NCI-H345 treated with DMSO at 0.1 percent for 48 hours (cell line): ENCODE measurements around the gene PCBP3.
"Not testable (repeated sequence)": the region's sequence is repeated elsewhere in the genome, so short reads cannot be mapped to it uniquely, and the experiment has no call there.

ENCODE experiments used
- DNase-seq: peaks from one replicate; lab custom pipeline; 2025; ENCODE audit not compliant: unreplicated experiment; lab: John Stamatoyannopoulos, UW

Gene PCBP3

DNA sequence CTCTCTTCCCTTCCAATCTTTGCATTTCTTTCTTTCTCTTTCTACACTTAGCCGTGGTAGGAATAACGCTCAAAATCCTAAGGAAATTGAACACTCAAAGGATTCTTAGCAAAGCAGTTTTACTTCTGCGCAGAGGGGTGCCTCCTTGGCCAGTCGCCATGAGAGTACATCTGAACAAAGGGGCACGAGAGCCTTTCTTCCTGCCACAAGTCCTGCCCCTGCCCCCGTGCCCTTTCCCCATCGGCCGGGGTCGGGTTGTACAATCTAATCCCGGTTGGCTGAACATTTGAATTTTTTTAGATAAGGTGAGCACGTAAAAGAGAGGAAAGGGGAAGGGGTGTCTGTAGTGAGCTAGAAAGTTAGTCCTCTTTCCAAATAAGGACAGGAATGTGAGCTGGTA, 309.4 kb downstream of the PCBP3 start:
- DNase-seq, result no peak

DNA sequence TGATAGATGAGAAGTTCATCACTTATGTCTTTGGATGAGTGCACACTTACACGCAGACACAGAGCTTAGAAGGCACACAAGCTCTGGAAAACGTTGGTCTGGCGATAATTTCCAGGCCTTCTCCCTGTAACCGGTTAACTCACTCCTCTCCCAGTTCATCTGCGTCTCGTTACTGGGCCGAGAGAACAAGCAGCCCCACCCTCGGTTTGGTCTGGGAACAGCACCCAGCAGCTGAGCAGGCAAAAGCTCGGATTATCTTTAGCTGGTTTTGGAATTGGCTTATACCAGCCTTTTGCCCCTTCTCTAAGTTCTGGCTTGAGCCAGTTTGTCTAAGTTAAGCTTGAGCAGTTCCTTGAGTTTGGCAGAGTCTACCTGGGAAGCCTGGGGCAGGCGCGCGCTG, 310.7 kb downstream of the PCBP3 start:
- no peak for DNase-seq

- no peak for DNase-seq
Measured at GRCh38 chr21:45954921-45955320, 311.4 kb downstream of the PCBP3 start.

DNA sequence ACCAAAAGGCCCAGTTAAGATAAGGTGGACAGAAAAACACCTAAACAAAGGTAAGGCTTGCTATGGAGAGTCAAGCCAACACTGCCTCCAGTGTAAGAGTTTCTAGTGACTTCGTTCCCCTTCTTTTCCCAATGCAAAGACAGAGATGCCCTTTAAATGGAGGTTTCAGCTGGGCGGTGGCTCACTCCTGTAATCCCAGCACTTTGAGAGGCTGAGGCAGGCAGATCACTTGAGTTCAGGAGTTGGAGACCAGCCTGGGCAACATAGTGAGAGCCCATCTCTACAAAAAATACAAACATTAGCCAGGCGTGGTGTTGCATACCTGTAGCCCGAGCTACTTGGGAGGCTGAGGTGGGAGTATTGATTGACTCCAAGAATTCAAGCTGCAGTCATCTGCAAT, 314.0 kb downstream of the PCBP3 start:
- DNase-seq, result no peak

GRCh38 chr21:45957981-45958600, 314.6 kb downstream of the PCBP3 start:
- no peak for DNase-seq

DNA sequence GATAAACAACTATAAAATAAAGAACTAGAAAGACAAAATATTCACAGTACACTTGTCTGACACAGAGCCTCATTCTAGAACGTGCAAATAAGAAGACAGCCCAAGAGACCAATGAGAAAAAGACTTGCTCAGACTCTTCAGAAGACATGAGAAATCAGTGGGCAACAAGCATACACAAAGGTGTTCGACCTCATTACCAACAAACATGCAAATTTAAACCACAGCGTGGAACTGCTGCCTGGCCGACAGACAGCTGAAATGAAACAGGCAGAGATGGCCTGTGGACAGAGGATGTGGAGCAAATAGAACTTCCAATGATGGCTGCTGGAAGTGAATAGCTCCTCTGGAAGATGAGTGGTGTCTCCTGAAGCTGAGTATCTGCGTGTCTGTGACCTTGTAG, 315.7 kb downstream of the PCBP3 start:
- no peak for DNase-seq

DNA sequence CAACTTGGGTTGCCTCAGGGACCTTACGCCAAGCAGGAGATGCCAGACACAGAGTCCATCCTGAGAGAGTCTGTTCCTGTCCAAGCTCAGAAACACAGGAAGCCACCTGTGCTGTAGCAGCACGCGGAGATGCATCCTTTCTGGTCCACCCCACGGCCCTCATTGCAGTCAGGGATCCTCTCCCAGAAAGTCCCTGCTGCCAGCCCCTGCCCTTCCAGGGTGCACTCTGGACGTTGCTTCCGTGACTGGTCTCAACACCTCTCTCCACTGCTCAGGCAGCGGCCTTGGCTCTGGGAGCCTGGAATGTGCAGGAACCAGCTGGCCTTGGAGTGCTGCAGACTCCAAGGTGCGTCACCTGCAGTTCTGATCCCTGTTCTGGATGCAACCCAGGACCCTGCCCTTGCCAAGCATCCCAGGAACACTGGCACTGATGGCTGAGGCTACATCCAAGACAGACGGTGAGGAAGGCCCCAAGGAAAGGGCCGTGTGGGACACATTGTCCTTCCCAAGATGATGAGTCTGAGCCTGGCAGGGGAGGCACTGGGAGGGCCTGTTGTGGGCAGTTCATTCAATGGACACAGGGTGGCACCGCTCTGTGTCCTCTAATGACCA, 316.4 kb downstream of the PCBP3 start:
- DNase-seq, result no peak

- DNase-seq, result not testable (repeated sequence)
Measured at GRCh38 chr21:45961408-45961807, 317.9 kb downstream of the PCBP3 start.

DNA sequence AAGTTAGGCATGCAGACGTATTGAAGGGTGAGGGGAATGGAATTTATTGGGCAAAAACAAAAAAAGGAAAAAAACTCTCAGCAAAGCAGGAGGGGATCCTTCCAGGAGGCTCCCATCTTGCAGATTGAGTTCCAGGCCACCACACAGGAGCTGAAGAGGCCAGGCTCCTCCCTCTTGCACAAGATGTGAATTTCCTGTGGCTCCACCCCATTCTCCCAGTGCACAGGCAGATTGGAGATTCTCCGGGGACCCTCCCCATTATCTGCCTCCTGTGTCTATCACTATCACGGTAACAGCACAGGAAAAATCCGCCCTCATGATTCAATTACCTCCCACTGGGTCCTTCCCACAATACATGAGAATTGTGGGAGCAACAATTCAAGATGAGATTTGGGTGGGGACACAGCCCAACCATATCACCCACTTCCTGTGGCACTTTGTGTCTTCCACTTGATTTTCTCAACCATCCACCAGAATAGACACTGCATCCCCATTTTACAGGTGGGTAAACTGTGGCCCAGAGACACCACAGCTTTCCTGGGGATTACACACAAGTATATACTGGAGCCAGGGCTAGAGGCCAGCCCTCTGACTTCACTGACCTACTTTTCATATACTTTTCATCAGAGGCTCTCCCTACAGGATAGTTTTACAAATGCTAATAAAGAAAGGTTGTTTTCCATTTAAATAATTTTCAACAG, 319.2 kb downstream of the PCBP3 start:
- DNase-seq, result no peak

DNA sequence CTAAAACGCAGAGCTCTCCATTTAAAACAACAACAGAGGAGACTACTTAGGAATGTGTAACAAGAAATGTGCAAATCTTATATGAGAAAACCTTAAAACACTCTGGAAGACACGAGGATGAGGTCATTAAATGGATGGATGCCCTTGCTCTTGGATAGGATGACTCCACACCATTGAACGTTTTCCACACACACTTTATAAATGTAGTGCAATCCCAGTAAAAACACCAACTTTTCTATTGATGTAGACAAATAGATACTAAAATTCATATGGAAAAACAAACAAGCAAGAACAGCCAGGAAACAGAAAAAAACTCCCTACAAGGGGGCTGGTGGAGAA, 319.7 kb downstream of the PCBP3 start:
- no peak for DNase-seq

- DNase-seq, result no peak
Measured at GRCh38 chr21:45964649-45965048, 321.1 kb downstream of the PCBP3 start.

- DNase-seq, result no peak
Measured at GRCh38 chr21:45965084-45965809, 321.7 kb downstream of the PCBP3 start.

- DNase-seq, result no peak
Measured at GRCh38 chr21:45966791-45967394, 323.4 kb downstream of the PCBP3 start.

DNA sequence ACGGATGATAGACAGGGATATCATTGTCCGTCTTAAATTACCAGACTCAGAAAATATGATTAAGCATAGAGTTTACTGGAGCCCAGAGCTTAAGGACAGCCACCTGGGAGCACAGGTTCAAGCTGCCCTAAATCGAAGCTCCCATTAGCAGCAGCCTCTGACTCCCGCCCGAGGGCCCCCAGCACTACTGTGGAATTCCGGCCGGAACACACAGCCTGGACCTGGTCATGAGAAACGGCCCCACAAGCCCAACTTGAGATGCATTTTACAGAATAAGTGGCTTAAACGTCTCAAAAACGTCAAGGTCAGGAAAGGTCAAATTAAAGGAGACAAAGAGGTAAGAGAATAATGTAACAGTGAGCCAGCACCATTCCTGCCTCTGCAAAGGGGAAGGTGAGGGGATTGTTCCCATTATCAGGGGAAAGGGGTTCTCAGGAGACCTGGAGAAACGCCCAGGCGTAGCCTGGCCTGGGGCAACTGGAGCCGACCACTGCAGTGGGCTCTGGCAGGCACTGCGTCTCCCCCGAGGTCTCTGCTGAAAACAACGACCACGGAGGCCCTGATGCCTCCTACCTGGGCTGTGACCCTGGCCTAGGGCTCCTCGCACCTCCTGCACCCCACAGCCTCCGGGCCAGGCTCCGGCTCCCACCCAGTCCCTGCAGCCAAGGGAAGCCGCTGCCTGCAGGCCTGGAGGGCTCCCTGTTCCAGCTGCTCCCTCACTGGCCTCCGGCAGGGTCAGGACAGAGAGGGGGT, 326.6 kb downstream of the PCBP3 start:
- no peak for DNase-seq

GRCh38 chr21:45970674-45971615, 327.4 kb downstream of the PCBP3 start:
- no peak for DNase-seq

GRCh38 chr21:45971616-45972352, 328.3 kb downstream of the PCBP3 start:
- no peak for DNase-seq

DNA sequence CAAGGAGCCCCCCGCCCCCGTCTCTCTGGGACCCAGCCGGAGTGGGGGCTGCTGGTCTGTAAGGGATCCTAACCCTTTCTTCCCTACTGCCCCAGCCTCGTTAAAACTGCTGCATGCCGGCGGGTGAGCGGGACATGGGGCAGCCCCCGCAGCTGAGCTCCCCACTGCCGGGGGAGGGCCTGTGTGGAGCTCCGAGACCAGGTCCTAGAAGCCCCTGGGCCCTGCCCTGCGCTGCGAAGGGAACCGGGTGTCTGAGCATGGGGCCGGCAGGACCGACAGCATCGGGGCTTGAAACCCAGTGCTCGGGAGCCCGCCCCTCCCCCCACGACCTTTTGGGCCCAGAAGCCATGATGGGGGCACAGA, 328.8 kb downstream of the PCBP3 start:
- DNase-seq, result no peak

- no peak for DNase-seq
Measured at GRCh38 chr21:45972716-45973474, 329.4 kb downstream of the PCBP3 start.
